Loucy (cell line): ENCODE measurements around the gene TMEM256.

Experiments
- CTCF ChIP-seq: fragments of 200-600 bp; sonication (generic); conservative IDR thresholded peaks from 2 replicates; pipeline ENCODE4 v1.5.1; 2014; ENCODE audit warnings: mild to moderate bottlenecking, antibody characterized with exemption, low read length
- EZH2phosphoT487 ChIP-seq: fragments of 200-600 bp; IDR thresholded peaks from 2 replicates; pipeline ENCODE4 v1.6.1; 2018; ENCODE audit warnings: antibody characterized with exemption, mild to moderate bottlenecking, moderate library complexity, borderline replicate concordance

- TF ChIP-seq CTCF (no peak), EZH2phosphoT487 (no peak)
Observed at GRCh38 chr17:7354262-7354843, 49.5 kb downstream of the TMEM256 start.
